PFSK-1 (cell line): ENCODE data around the gene NRP1.

Experiments used
- POLR2AphosphoS5 ChIP-seq: IDR thresholded peaks from 2 replicates; pipeline ENCODE4 v1.6.1; 2012; ENCODE audit warnings: low read depth, mild to moderate bottlenecking, control low read depth, low read length, moderate library complexity
- REST ChIP-seq, 2 experiments: IDR thresholded peaks; 2 replicates each; pipeline versions ENCODE4 v1.6.1 to v1.8.0; 2011 to 2012; ENCODE audit warnings: low read depth in 2 of 2, low read length in 2 of 2, control low read depth in 1 of 2, inconsistent platforms in 1 of 2, mild to moderate bottlenecking in 1 of 2, moderate library complexity in 1 of 2; ENCODE audit not compliant: insufficient read depth in 1 of 2
- SIN3A ChIP-seq: IDR thresholded peaks from 2 replicates; pipeline ENCODE4 v1.6.1; 2012; ENCODE audit warnings: mild to moderate bottlenecking, low read length, moderate library complexity, borderline replicate concordance; ENCODE audit not compliant: insufficient read depth
- TAF1 ChIP-seq: IDR thresholded peaks from 2 replicates; pipeline ENCODE4 v1.6.1; 2012; ENCODE audit warnings: low read length, control low read depth, borderline replicate concordance; ENCODE audit not compliant: insufficient read depth

- TF ChIP-seq REST (IDR thresholded peaks at IDR 0.05; ENCODE audit: insufficient read depth in 1 of 2, low read depth in 2 of 2, low read length in 2 of 2): no peak
- no peak for TF ChIP-seq TAF1
- no peak for TF ChIP-seq POLR2AphosphoS5
- no peak for TF ChIP-seq SIN3A
These were observed 153.5 kb downstream of the NRP1 start for GRCh38 chr10:33180921-33181320.
